Type B pancreatic cell (in vitro differentiated cells): Measurements from ENCODE around the gene MMP7. TPM values are rescaled to one million over a fixed set of nuclear protein-coding genes. Genes with fewer than 3 reads are reported as not detected.
"Not testable (repeated sequence)": the region's sequence is repeated elsewhere in the genome, so short reads cannot be mapped to it uniquely, and the experiment has no call there.

Experiments
- DNase-seq: peaks from one replicate; pipeline ENCODE4 v3.0.0; 2021; ENCODE audit warnings: mixed read lengths; ENCODE audit not compliant: unreplicated experiment; ENCODE audit errors: extremely low spot score
- H3K27ac Mint-ChIP-seq: 2 replicates; pipeline ENCODE4 v1.8.0; 2021; ENCODE audit warnings: mild to moderate bottlenecking, mixed read lengths
- H3K27me3 Mint-ChIP-seq: 2 replicates; pipeline ENCODE4 v1.8.0; 2021; ENCODE audit warnings: mixed read lengths
- H3K36me3 Mint-ChIP-seq: 2 replicates; pipeline ENCODE4 v1.8.0; 2021; ENCODE audit warnings: mixed read lengths
- H3K4me1 Mint-ChIP-seq: one replicate; pipeline ENCODE4 v1.8.0; 2021; ENCODE audit warnings: mixed read lengths; ENCODE audit not compliant: unreplicated experiment
- H3K4me3 Mint-ChIP-seq: 2 replicates; pipeline ENCODE4 v1.8.0; 2021; ENCODE audit warnings: mild to moderate bottlenecking, mixed read lengths
- H3K9me3 Mint-ChIP-seq: 2 replicates; pipeline ENCODE4 v1.8.0; 2021; ENCODE audit warnings: mixed read lengths
- CTCF ChIP-seq: fragments of 200-600 bp; sonication (generic); conservative IDR thresholded peaks from 2 replicates; pipeline ENCODE4 v1.5.0; 2021; ENCODE audit warnings: antibody characterized with exemption, mild to moderate bottlenecking
- total RNA-seq: library from RNA; stranded (reverse); gene quantifications from 2 replicates; pipeline ENCODE4 v1.2.1, GENCODE V29; 2021; ENCODE audit warnings: low replicate concordance

Gene MMP7
- total RNA-seq, 1 donor from 2014 or later: 3.5 TPM

DNA sequence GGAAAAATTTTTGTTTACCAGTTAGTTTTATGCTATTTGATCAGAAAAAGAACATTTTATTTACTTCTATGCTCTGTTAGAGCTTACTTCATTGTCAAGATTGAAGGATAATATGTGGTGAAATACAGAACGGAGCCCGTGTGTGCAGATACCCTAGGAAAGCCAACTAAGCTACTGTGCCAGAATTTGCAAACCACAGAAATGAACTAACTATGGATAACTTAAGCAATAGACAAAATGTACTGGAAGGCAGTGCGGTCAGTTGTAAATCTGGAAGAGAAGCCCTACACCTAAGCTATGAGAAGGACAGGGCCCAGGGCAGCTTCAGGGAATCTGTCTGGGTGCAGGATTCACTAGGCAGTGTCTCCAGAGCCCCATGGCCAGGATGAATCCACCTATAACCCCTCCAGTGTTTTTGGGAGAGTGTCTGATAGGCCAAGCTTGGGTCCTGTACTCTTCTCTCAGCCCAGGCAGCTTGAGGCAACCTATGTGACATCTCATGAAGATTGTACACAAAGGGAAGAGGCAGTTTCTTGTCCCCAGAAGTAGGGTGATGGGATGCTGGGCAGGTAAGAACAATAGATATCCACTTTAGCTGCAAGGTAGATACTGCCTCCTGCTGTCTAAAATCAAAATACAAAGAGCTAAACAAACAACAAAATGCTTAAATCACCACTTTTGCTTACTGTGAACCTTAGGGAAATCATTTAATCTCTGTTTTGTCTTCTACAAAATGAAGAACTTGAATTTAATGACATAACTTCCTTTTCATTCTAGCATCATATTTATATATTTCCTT, 12.1 kb downstream of the MMP7 start:
- no peak for TF ChIP-seq CTCF
- H3K4me3 Mint-ChIP-seq: no peak overlapping the region
- no peak overlapping the region for H3K27ac Mint-ChIP-seq
- no peaks in the 10 kb centered on the region for H3K36me3 Mint-ChIP-seq
- no peaks in the 10 kb centered on the region for H3K4me1 Mint-ChIP-seq
- no peaks in the 10 kb centered on the region for H3K9me3 Mint-ChIP-seq
- no peak for DNase-seq
- peaks cover 3% of the 10 kb centered on the region for H3K27me3 Mint-ChIP-seq

DNA sequence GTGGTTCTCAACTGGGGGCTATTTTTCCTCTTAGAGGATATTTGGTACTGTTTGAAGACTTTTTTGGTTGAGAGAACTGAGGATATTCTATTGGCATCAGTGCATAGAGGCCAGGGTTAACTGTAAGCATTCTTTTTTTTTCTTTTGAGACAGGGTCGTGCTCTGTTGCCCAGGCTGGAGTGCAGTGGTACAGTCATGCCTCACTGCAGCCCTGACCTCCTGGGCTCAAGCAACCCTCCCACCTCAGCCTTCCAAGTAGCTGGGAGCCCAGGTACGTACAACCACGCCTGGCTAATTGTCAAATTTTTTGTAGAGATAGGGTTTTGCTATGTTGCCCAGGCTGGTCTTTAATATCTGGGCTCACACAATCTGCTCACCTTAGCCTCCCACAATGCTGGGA, 12.9 kb downstream of the MMP7 start:
- Mint-ChIP-seq H3K4me3 (no peak overlapping the region), H3K36me3 (no peaks in the 10 kb centered on the region), H3K27ac (no peak overlapping the region), H3K4me1 (no peaks in the 10 kb centered on the region), H3K27me3 (peaks cover 3% of the 10 kb centered on the region), H3K9me3 (no peaks in the 10 kb centered on the region)
- no peak for DNase-seq
- no peak for TF ChIP-seq CTCF

DNA sequence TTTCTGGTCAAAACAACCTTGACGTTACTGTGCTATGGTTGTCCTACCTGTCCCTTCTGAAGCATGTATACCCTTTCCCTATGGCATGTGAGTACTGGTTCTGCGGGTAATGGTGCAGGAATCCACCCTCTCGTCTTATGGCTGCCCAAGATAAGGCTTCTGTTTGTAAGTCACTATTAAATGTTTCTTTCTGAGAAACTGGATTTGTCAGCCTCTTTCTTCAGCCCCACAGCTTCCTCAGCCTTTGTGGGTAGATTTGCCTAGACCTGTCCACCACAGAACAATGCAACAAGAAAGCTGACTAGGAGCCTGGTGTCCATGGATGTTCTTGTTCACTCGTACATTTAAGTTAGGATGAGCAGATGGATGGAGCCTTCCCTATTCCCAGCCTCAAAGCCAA, 14.4 kb downstream of the MMP7 start:
- no peak overlapping the region for H3K4me3 Mint-ChIP-seq
- H3K27me3 Mint-ChIP-seq: peaks cover 3% of the 10 kb centered on the region
- H3K36me3 Mint-ChIP-seq: no peaks in the 10 kb centered on the region
- DNase-seq: no peak
- H3K4me1 Mint-ChIP-seq: no peaks in the 10 kb centered on the region
- no peak overlapping the region for H3K27ac Mint-ChIP-seq
- no peak for TF ChIP-seq CTCF
- no peaks in the 10 kb centered on the region for H3K9me3 Mint-ChIP-seq

GRCh38 chr11:102513869-102514268, 16.7 kb downstream of the MMP7 start:
- Mint-ChIP-seq H3K36me3 (no peaks in the 10 kb centered on the region), H3K27me3 (no peaks in the 10 kb centered on the region), H3K9me3 (no peaks in the 10 kb centered on the region), H3K4me3 (no peak overlapping the region), H3K27ac (no peak overlapping the region), H3K4me1 (no peaks in the 10 kb centered on the region)
- DNase-seq: no peak
- no peak for TF ChIP-seq CTCF

DNA sequence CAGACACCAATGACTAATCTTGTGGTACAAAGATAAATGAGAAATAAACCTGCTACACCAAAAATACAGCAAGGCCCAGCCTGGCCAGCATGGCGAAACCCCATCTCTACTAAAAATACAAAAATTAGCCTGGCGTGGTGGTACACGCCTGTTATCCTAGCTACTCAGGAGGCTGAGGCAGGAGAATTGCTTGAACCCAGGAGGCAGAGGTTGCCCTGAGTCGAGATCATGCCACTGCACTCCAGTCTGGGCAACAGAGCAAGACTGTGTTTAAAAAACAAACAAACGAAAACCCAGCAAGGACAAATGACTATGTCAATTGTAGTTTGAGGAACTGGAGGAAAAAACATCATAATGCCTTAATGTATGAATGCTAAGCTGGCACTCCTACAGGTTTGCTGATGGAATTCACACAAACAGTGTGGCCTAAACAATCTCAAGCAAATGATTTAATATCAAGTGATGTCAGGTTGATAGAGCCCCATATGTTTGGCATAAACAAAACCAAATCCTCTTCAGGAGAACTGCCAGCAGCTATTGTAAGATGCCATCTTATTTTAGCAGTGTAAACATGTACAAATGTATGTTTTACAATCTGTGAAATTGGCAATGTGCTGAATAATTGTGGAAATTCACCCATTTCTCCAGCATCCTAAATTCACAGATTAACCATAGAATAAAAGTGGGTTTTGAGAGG, 20.0 kb downstream of the MMP7 start:
- Mint-ChIP-seq H3K36me3 (no peaks in the 10 kb centered on the region), H3K27me3 (no peaks in the 10 kb centered on the region), H3K4me1 (no peaks in the 10 kb centered on the region), H3K9me3 (no peaks in the 10 kb centered on the region), H3K4me3 (no peak overlapping the region), H3K27ac (no peak overlapping the region)
- no peak for DNase-seq
- no peak for TF ChIP-seq CTCF

DNA sequence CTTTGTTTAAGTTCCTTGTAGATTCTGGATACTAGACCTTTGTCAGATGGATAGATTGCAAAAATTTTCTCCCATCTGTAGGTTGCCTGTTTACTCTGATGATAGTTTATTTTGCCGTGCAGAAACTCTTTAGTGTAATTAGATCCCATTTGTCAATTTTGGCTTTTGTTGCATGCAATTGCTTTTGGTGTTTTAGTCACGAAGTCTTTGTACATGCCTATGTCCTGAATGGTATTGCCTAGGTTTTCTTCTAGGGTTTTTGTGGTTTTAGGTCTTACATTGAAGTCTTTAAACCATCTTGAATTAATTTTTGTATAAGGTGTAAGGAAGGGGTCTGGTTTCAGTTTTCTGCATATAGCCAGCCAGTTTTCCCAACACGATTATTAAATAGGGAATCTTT, 27.7 kb downstream of the MMP7 start:
- H3K27ac Mint-ChIP-seq, DNase-seq, H3K36me3 Mint-ChIP-seq, H3K9me3 Mint-ChIP-seq, H3K4me3 Mint-ChIP-seq, H3K4me1 Mint-ChIP-seq: not testable (repeated sequence)
- peaks cover 10% of the 10 kb centered on the region for H3K27me3 Mint-ChIP-seq
